GM18868 (cell line): ENCODE measurements around the gene TRAPPC12.
A peak's percentile ranks its signal among the peaks of the same experiment; 100 is the strongest.

Source experiments
- ATAC-seq: cut with Tn5 transposase; IDR thresholded peaks from one replicate; pipeline ENCODE4 v1.9.1; 2021; ENCODE audit warnings: mild to moderate bottlenecking, moderate library complexity; ENCODE audit not compliant: unreplicated experiment

TRAPPC12 gene

GRCh38 chr2:3405876-3406275 lies 26.4 kb downstream of the TRAPPC12 start:
- ATAC-seq: no peak

GRCh38 chr2:3406501-3406900 lies 27.0 kb downstream of the TRAPPC12 start:
- no peak for ATAC-seq

- no peak for ATAC-seq
Measured at GRCh38 chr2:3408781-3409180, 29.3 kb downstream of the TRAPPC12 start.

- peak; percentile 42 for ATAC-seq
Measured at GRCh38 chr2:3409627-3410170, 30.2 kb downstream of the TRAPPC12 start.

- ATAC-seq: no peak
Measured at GRCh38 chr2:3411103-3411502, 31.6 kb downstream of the TRAPPC12 start.

- no peak for ATAC-seq
Measured at GRCh38 chr2:3413697-3414096, 34.2 kb downstream of the TRAPPC12 start.

GRCh38 chr2:3414133-3414860 lies 34.8 kb downstream of the TRAPPC12 start:
- no peak for ATAC-seq

GRCh38 chr2:3418766-3419404 lies 39.4 kb downstream of the TRAPPC12 start:
- ATAC-seq: no peak

GRCh38 chr2:3420076-3420768 lies 40.7 kb downstream of the TRAPPC12 start:
- ATAC-seq: no peak

GRCh38 chr2:3420769-3421397 lies 41.4 kb downstream of the TRAPPC12 start:
- no peak for ATAC-seq

GRCh38 chr2:3421580-3421979 lies 42.1 kb downstream of the TRAPPC12 start:
- ATAC-seq: no peak

- peak; percentile 68 for ATAC-seq
Measured at GRCh38 chr2:3422161-3422779, 42.8 kb downstream of the TRAPPC12 start.

- ATAC-seq: no peak
Measured at GRCh38 chr2:3423492-3424170, 44.1 kb downstream of the TRAPPC12 start.

GRCh38 chr2:3424171-3424795 lies 44.8 kb downstream of the TRAPPC12 start:
- no peak for ATAC-seq

- ATAC-seq: no peak
Measured at GRCh38 chr2:3426615-3427014, 47.1 kb downstream of the TRAPPC12 start.

- ATAC-seq: peak; percentile 90
Measured at GRCh38 chr2:3427272-3427671, 47.8 kb downstream of the TRAPPC12 start.

- no peak for ATAC-seq
Measured at GRCh38 chr2:3428577-3428976, 49.1 kb downstream of the TRAPPC12 start.

GRCh38 chr2:3429066-3429610 lies 49.6 kb downstream of the TRAPPC12 start:
- no peak for ATAC-seq

GRCh38 chr2:3430172-3430571 lies 50.7 kb downstream of the TRAPPC12 start:
- no peak for ATAC-seq
